ENCODE results near the gene ATF4.

Gene ATF4, protein sequence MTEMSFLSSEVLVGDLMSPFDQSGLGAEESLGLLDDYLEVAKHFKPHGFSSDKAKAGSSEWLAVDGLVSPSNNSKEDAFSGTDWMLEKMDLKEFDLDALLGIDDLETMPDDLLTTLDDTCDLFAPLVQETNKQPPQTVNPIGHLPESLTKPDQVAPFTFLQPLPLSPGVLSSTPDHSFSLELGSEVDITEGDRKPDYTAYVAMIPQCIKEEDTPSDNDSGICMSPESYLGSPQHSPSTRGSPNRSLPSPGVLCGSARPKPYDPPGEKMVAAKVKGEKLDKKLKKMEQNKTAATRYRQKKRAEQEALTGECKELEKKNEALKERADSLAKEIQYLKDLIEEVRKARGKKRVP

GRCh38 chr22:39520226-39521105, at the start of gene ATF4:
Gene ATF4, plus strand, starts transcription at chr22:39520562. Its CDS starts 884 bp downstream, at chr22:39521446.
- H3K36me3 ChIP-seq (ENCODE audit: insufficient read depth, low read length) = peaks cover 42% of the 10 kb centered on the region
- H3K4me1 ChIP-seq (ENCODE audit: insufficient read depth, low read length) = peaks cover 47% of the 10 kb centered on the region
- no peaks in the 10 kb centered on the region for H3K27me3 ChIP-seq (ENCODE audit: control insufficient read depth in 1 of 2, insufficient read depth in 2 of 2, low read length in 2 of 2)
- peak within 1 kb of the TSS; percentile 57 for H3K9ac ChIP-seq (ENCODE audit: low read length)
- H3K9me3 ChIP-seq (ENCODE audit: low read length) = no peaks in the 10 kb centered on the region
- peak within 1 kb of the TSS; percentile 100 for H3K27ac ChIP-seq (ENCODE audit: low read depth, low read length)
- peak within 1 kb of the TSS; percentile 96 to 98 for H3K4me3 ChIP-seq (ENCODE audit: low read depth in 1 of 2, low read length in 2 of 2)

GRCh38 chr22:39471381-39472141, 48.8 kb upstream of the ATF4 start:
- H3K4me1 ChIP-seq (ENCODE audit: insufficient read depth, low read length) = no peaks in the 10 kb centered on the region
- H3K36me3 ChIP-seq (ENCODE audit: insufficient read depth, low read length) = no peaks in the 10 kb centered on the region
- H3K4me3 ChIP-seq (ENCODE audit: low read depth in 1 of 2, low read length in 2 of 2) = no peak overlapping the region
- H3K27me3 ChIP-seq (ENCODE audit: control insufficient read depth in 1 of 2, insufficient read depth in 2 of 2, low read length in 2 of 2) = no peaks in the 10 kb centered on the region
- H3K27ac ChIP-seq (ENCODE audit: low read depth, low read length) = no peak overlapping the region
- no peak overlapping the region for H3K9ac ChIP-seq (ENCODE audit: low read length)
- no peaks in the 10 kb centered on the region for H3K9me3 ChIP-seq (ENCODE audit: low read length)

- Histone ChIP-seq H3K36me3 (ENCODE audit: insufficient read depth, low read length) (no peaks in the 10 kb centered on the region), H3K27me3 (ENCODE audit: control insufficient read depth in 1 of 2, insufficient read depth in 2 of 2, low read length in 2 of 2) (no peaks in the 10 kb centered on the region), H3K27ac (ENCODE audit: low read depth, low read length) (no peak overlapping the region), H3K4me1 (ENCODE audit: insufficient read depth, low read length) (no peaks in the 10 kb centered on the region), H3K4me3 (ENCODE audit: low read depth in 1 of 2, low read length in 2 of 2) (no peak overlapping the region), H3K9ac (ENCODE audit: low read length) (no peak overlapping the region), H3K9me3 (ENCODE audit: low read length) (no peaks in the 10 kb centered on the region)
Observed at GRCh38 chr22:39472570-39473556, 47.5 kb upstream of the ATF4 start.

DNA sequence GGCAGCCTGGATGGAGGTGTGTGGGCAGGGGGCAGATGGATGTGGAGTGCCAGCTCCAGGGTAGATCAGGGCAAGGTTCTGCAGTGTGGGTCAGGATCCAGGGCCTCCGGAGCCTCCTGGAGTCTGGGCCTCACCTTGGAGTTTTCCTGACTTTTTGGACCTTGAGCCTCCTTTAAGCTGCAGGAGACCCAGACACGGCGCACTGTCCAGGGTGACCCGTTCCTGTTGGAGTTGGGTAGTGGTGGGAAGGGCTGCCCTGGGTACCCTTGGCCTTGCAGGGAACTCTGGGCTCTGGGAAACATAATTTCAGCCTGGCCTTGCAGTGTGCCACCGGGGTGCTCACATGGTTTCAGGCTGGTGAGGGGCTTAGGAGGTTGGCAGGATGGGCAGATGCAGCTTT, 46.5 kb upstream of the ATF4 start:
- Histone ChIP-seq H3K27ac (ENCODE audit: low read depth, low read length) (no peak overlapping the region), H3K9ac (ENCODE audit: low read length) (no peak overlapping the region), H3K9me3 (ENCODE audit: low read length) (no peaks in the 10 kb centered on the region), H3K36me3 (ENCODE audit: insufficient read depth, low read length) (no peaks in the 10 kb centered on the region), H3K4me3 (ENCODE audit: low read depth in 1 of 2, low read length in 2 of 2) (no peak overlapping the region), H3K27me3 (ENCODE audit: control insufficient read depth in 1 of 2, insufficient read depth in 2 of 2, low read length in 2 of 2) (no peaks in the 10 kb centered on the region), H3K4me1 (ENCODE audit: insufficient read depth, low read length) (no peaks in the 10 kb centered on the region)

DNA sequence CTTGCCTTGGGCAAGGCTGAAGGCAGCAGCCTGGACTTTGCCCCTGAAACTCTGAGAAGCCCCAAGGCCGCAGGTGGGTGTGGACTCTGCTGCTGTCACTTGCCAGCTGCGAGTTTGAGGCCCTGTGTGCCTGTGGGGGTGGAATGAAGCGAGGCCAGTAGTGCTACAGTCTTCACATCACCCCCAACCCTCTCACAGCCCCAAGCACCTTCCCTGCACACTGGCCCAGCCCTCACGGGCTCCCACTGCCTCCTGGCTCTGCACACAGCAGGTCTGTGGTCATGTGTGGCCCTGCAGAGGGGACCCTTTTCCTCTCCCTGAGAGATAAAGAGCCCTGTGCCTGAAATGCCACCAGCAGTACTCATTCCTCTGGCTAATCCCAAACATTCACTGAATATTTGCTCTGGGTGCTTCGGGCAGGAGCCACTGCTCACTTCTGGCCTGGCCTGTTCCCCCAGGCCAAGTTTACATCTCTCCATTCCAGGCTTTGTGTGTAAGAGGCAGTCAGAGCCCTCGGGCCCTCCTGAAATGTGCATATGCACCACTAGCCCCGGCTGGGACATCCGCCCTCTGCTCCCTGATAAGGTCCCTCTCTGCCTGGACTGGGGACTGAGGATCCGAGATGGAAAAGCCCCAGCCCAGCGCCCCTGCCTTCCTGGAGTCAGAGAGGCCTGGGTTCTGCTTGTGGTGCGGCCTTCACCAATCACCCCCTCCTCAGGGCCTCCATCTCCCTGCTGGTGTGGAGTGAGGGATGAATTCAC, 45.8 kb upstream of the ATF4 start:
- Histone ChIP-seq H3K36me3 (ENCODE audit: insufficient read depth, low read length) (no peaks in the 10 kb centered on the region), H3K27ac (ENCODE audit: low read depth, low read length) (no peak overlapping the region), H3K4me3 (ENCODE audit: low read depth in 1 of 2, low read length in 2 of 2) (no peak overlapping the region), H3K4me1 (ENCODE audit: insufficient read depth, low read length) (no peaks in the 10 kb centered on the region), H3K9me3 (ENCODE audit: low read length) (no peaks in the 10 kb centered on the region), H3K27me3 (ENCODE audit: control insufficient read depth in 1 of 2, insufficient read depth in 2 of 2, low read length in 2 of 2) (no peaks in the 10 kb centered on the region), H3K9ac (ENCODE audit: low read length) (no peak overlapping the region)

DNA sequence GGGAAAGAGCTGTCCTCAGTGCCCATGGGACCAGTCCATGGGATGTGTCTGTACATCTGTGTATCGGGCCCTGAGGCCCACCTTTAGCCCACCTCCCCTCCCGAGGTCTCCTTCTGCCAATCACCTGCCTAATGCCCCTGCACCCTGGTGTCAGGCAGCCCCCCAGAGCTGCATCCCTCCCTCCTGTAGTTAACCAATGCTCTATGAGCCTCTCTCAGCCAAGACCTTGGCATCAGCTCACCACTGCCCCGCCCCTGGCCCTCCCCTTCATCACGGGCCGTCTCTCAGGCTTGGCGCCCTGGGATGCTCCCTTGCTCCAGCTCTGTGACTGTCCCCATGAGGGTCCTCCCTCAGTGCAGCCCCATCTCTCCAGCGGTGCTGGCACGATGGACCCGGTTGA, 45.0 kb upstream of the ATF4 start:
- Histone ChIP-seq H3K9me3 (ENCODE audit: low read length) (no peaks in the 10 kb centered on the region), H3K4me1 (ENCODE audit: insufficient read depth, low read length) (no peaks in the 10 kb centered on the region), H3K9ac (ENCODE audit: low read length) (no peak overlapping the region), H3K4me3 (ENCODE audit: low read depth in 1 of 2, low read length in 2 of 2) (no peak overlapping the region), H3K27me3 (ENCODE audit: control insufficient read depth in 1 of 2, insufficient read depth in 2 of 2, low read length in 2 of 2) (no peaks in the 10 kb centered on the region), H3K27ac (ENCODE audit: low read depth, low read length) (no peak overlapping the region), H3K36me3 (ENCODE audit: insufficient read depth, low read length) (no peaks in the 10 kb centered on the region)

DNA sequence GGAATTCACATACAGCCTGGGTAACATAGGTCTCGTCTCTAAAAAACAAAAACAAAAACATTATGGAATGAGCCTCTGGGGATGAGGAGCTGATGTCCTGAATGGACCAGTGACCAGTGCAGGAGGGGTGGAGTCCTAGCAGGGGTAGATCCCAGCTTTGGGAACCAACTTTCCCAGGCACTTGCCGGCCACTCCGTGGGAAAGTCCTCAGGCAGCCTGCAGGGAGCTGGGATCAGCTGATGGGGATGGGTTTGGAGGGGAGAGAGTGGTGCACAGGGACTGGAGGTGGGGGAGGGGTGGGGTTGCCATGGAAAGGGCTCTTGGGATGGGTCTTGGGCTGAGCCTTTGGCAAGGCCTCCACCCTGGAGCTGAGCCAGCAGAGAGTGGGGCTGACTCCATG, 44.5 kb upstream of the ATF4 start:
- no peaks in the 10 kb centered on the region for H3K27me3 ChIP-seq (ENCODE audit: control insufficient read depth in 1 of 2, insufficient read depth in 2 of 2, low read length in 2 of 2)
- no peak overlapping the region for H3K27ac ChIP-seq (ENCODE audit: low read depth, low read length)
- H3K4me1 ChIP-seq (ENCODE audit: insufficient read depth, low read length) = no peaks in the 10 kb centered on the region
- H3K9me3 ChIP-seq (ENCODE audit: low read length) = no peaks in the 10 kb centered on the region
- no peak overlapping the region for H3K4me3 ChIP-seq (ENCODE audit: low read depth in 1 of 2, low read length in 2 of 2)
- no peaks in the 10 kb centered on the region for H3K36me3 ChIP-seq (ENCODE audit: insufficient read depth, low read length)
- no peak overlapping the region for H3K9ac ChIP-seq (ENCODE audit: low read length)

GRCh38 chr22:39476664-39477063, 43.7 kb upstream of the ATF4 start:
- H3K36me3 ChIP-seq (ENCODE audit: insufficient read depth, low read length) = no peaks in the 10 kb centered on the region
- no peaks in the 10 kb centered on the region for H3K9me3 ChIP-seq (ENCODE audit: low read length)
- H3K4me3 ChIP-seq (ENCODE audit: low read depth in 1 of 2, low read length in 2 of 2) = no peak overlapping the region
- H3K9ac ChIP-seq (ENCODE audit: low read length) = no peak overlapping the region
- no peaks in the 10 kb centered on the region for H3K4me1 ChIP-seq (ENCODE audit: insufficient read depth, low read length)
- H3K27me3 ChIP-seq (ENCODE audit: control insufficient read depth in 1 of 2, insufficient read depth in 2 of 2, low read length in 2 of 2) = no peaks in the 10 kb centered on the region
- H3K27ac ChIP-seq (ENCODE audit: low read depth, low read length) = no peak overlapping the region

GRCh38 chr22:39477542-39477941, 42.8 kb upstream of the ATF4 start:
- no peaks in the 10 kb centered on the region for H3K4me1 ChIP-seq (ENCODE audit: insufficient read depth, low read length)
- no peak overlapping the region for H3K27ac ChIP-seq (ENCODE audit: low read depth, low read length)
- no peak overlapping the region for H3K9ac ChIP-seq (ENCODE audit: low read length)
- no peaks in the 10 kb centered on the region for H3K36me3 ChIP-seq (ENCODE audit: insufficient read depth, low read length)
- no peaks in the 10 kb centered on the region for H3K9me3 ChIP-seq (ENCODE audit: low read length)
- H3K4me3 ChIP-seq (ENCODE audit: low read depth in 1 of 2, low read length in 2 of 2) = no peak overlapping the region
- no peaks in the 10 kb centered on the region for H3K27me3 ChIP-seq (ENCODE audit: control insufficient read depth in 1 of 2, insufficient read depth in 2 of 2, low read length in 2 of 2)

DNA sequence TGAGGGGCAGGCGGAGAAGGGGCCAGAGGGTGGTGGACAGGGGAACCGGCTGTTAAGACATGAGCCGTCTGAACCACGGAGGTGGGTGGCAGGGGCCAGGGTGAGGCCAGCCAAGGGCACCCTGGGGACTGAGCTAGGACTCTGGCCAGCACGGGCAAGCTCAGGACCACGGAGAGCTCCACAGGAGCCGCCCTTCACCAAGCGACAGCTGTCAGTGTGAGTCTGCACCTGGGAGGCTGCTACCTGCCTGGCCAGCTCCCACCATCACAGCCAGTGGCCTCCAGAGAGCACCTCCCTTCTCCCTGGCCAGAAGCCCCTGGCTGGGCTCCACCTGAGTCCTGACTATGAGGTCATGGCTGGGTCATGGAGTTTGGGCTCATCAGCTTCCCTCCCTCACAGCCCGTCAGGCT, 41.9 kb upstream of the ATF4 start:
- Histone ChIP-seq H3K9me3 (ENCODE audit: low read length) (no peaks in the 10 kb centered on the region), H3K9ac (ENCODE audit: low read length) (no peak overlapping the region), H3K4me3 (ENCODE audit: low read depth in 1 of 2, low read length in 2 of 2) (no peak overlapping the region), H3K27ac (ENCODE audit: low read depth, low read length) (no peak overlapping the region), H3K4me1 (ENCODE audit: insufficient read depth, low read length) (no peaks in the 10 kb centered on the region), H3K27me3 (ENCODE audit: control insufficient read depth in 1 of 2, insufficient read depth in 2 of 2, low read length in 2 of 2) (no peaks in the 10 kb centered on the region), H3K36me3 (ENCODE audit: insufficient read depth, low read length) (no peaks in the 10 kb centered on the region)

Measured in muscle layer of colon (tissue), 2 donors.